HFFc6 (cell line): ENCODE results near the gene MAP4K1. TPM values are rescaled to one million over a fixed set of nuclear protein-coding genes. Genes with fewer than 3 reads are reported as not detected.

Experiments used
- DNase-seq: peaks from one replicate; pipeline ENCODE4 v3.0.0-alpha.2; 2018
- H3K27ac Mint-ChIP-seq: 2 replicates; pipeline ENCODE4 v1.8.0; 2020; ENCODE audit warnings: mild to moderate bottlenecking, mixed read lengths
- H3K27me3 Mint-ChIP-seq: 2 replicates; pipeline ENCODE4 v1.8.0; 2021; ENCODE audit warnings: mild to moderate bottlenecking, moderate library complexity, mixed read lengths; ENCODE audit not compliant: insufficient read depth
- H3K36me3 Mint-ChIP-seq: 2 replicates; pipeline ENCODE4 v1.8.0; 2021; ENCODE audit warnings: low read depth, mixed read lengths
- H3K4me1 Mint-ChIP-seq: 2 replicates; pipeline ENCODE4 v1.8.0; 2020; ENCODE audit warnings: low read depth, mixed read lengths
- H3K4me3 Mint-ChIP-seq: 2 replicates; pipeline ENCODE4 v1.8.0; 2020; ENCODE audit warnings: mild to moderate bottlenecking, moderate library complexity, mixed read lengths
- H3K9me3 Mint-ChIP-seq: 2 replicates; pipeline ENCODE4 v1.8.0; 2020; ENCODE audit warnings: mild to moderate bottlenecking, mixed read lengths
- CTCF ChIP-seq: fragments of 200-600 bp; sonication (generic); IDR thresholded peaks from 2 replicates; pipeline ENCODE4 v1.5.0; 2021; ENCODE audit warnings: antibody characterized with exemption, mild to moderate bottlenecking
- total RNA-seq, 6 experiments: library from RNA; stranded (reverse); fragmentation: NEBNext Ultra II Directional; extraction: Animal tissue kit (Norgen Biotek cat#: 25700); gene quantifications; 2 replicates in 1 of 6; 3 replicates in 5 of 6; pipeline ENCODE4 v1.2.3, GENCODE V29; 2021

Gene MAP4K1
- total RNA-seq, 6 experiments from 2014 or later = 0.27 to 0.74 (median 0.28) TPM; not detected in 3

- no peaks in the 10 kb centered on the region for H3K9me3 Mint-ChIP-seq
- H3K4me1 Mint-ChIP-seq = no peaks in the 10 kb centered on the region
- no peak overlapping the region for H3K4me3 Mint-ChIP-seq
- TF ChIP-seq CTCF = no peak
- no peak overlapping the region for H3K27ac Mint-ChIP-seq
- H3K27me3 Mint-ChIP-seq = peaks cover 6% of the 10 kb centered on the region
- DNase-seq = no peak
- H3K36me3 Mint-ChIP-seq = no peaks in the 10 kb centered on the region
Observed at GRCh38 chr19:38596057-38596981, 21.4 kb downstream of the MAP4K1 start.

GRCh38 chr19:38592940-38593339 is 24.8 kb downstream of the MAP4K1 start:
- no peak overlapping the region for H3K27ac Mint-ChIP-seq
- no peak overlapping the region for H3K4me3 Mint-ChIP-seq
- peak; percentile 25; the same call in 1 of the 2 replicates for TF ChIP-seq CTCF
- H3K27me3 Mint-ChIP-seq = peaks cover 10% of the 10 kb centered on the region
- H3K36me3 Mint-ChIP-seq = no peaks in the 10 kb centered on the region
- no peak for DNase-seq
- no peaks in the 10 kb centered on the region for H3K9me3 Mint-ChIP-seq
- H3K4me1 Mint-ChIP-seq = no peaks in the 10 kb centered on the region

GRCh38 chr19:38588041-38588440 is 29.7 kb downstream of the MAP4K1 start:
- Mint-ChIP-seq H3K4me1 (no peaks in the 10 kb centered on the region), H3K4me3 (no peak overlapping the region), H3K27me3 (peaks cover 8% of the 10 kb centered on the region), H3K36me3 (no peaks in the 10 kb centered on the region), H3K27ac (no peak overlapping the region), H3K9me3 (no peaks in the 10 kb centered on the region)
- TF ChIP-seq CTCF = no peak
- no peak for DNase-seq

- Mint-ChIP-seq H3K4me1 (no peaks in the 10 kb centered on the region), H3K27me3 (peaks cover 8% of the 10 kb centered on the region), H3K36me3 (no peaks in the 10 kb centered on the region), H3K9me3 (no peaks in the 10 kb centered on the region), H3K27ac (no peak overlapping the region), H3K4me3 (no peak overlapping the region)
- TF ChIP-seq CTCF = no peak
- DNase-seq = no peak
Observed at GRCh38 chr19:38587562-38587961, 30.2 kb downstream of the MAP4K1 start.

- no peaks in the 10 kb centered on the region for H3K9me3 Mint-ChIP-seq
- no peaks in the 10 kb centered on the region for H3K4me1 Mint-ChIP-seq
- no peak overlapping the region for H3K4me3 Mint-ChIP-seq
- H3K27ac Mint-ChIP-seq = no peak overlapping the region
- H3K27me3 Mint-ChIP-seq = no peaks in the 10 kb centered on the region; the same call in none of the 2 replicates
- H3K36me3 Mint-ChIP-seq = no peaks in the 10 kb centered on the region
- DNase-seq = no peak
- TF ChIP-seq CTCF = no peak
Observed at GRCh38 chr19:38583985-38584305, 33.8 kb downstream of the MAP4K1 start.
